ENCODE data around the gene PCGF5.

DNA sequence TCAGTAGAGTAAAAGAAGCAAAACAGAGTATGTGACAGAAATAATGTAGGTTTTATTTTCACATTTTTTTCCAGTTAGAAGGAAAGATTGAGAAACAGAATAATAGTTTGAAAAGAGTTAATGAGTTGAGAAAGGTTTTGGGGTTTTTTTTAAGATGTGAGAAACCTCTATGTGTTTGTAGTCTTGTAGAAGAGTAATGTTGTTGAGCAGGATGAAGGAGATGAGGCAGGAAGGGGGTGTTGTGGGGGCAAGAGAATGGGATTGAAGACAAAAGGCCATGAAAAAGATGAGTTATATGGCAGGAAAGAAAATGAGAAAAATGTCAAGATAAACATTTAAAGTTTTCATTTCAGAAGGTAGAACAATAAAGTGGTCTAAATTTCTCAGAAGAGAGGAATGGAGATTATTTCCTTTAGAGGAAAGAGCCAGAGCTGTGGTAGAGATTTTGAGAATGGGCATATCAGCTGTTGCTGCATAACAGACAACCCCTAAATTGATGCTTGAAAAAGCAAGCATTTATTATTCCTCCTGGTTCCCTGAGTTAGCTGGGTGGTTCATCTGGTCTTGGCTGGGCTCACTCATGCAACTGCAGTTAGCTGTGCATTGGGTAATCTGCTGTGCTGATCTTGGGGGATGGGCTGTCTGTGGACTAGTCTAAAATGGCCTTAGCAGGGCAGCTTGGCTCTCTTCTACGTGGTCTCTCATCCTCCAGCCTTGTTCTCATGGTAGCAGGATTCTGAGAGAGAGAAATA is 27.1 kb downstream of the PCGF5 start:
- TF ChIP-seq, protein P1, sequence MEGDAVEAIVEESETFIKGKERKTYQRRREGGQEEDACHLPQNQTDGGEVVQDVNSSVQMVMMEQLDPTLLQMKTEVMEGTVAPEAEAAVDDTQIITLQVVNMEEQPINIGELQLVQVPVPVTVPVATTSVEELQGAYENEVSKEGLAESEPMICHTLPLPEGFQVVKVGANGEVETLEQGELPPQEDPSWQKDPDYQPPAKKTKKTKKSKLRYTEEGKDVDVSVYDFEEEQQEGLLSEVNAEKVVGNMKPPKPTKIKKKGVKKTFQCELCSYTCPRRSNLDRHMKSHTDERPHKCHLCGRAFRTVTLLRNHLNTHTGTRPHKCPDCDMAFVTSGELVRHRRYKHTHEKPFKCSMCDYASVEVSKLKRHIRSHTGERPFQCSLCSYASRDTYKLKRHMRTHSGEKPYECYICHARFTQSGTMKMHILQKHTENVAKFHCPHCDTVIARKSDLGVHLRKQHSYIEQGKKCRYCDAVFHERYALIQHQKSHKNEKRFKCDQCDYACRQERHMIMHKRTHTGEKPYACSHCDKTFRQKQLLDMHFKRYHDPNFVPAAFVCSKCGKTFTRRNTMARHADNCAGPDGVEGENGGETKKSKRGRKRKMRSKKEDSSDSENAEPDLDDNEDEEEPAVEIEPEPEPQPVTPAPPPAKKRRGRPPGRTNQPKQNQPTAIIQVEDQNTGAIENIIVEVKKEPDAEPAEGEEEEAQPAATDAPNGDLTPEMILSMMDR (IDR thresholded peaks at IDR 0.05): no peak
- TF ChIP-seq POLR2A (IDR thresholded peaks at IDR 0.05) (no peak), EP300 (IDR thresholded peaks at IDR 0.05) (no peak), POLR2AphosphoS5 (IDR thresholded peaks at IDR 0.05) (no peak)
